Measurements from ENCODE around the gene F7.
A peak's percentile ranks its signal among the peaks of the same experiment; 100 is the strongest.

Gene F7

GRCh38 chr13:113121928-113122471, 16.4 kb downstream of the F7 start:
- H3K4me3 ChIP-seq (ENCODE audit: low read depth, low read length): no peak overlapping the region
- TF ChIP-seq CTCF (IDR thresholded peaks at IDR 0.05; ENCODE audit: low read depth, low read length, missing control alignments): no peak
- in situ Hi-C loops (cut with HindIII; ENCODE audit: low sequenced_read_pairs): no loop called here
- no peak for DNase-seq (ENCODE audit: low read depth)

GRCh38 chr13:113122550-113123225, 17.1 kb downstream of the F7 start, which contains the start of gene F10:
F10 (plus strand) TSS chr13:113122799; CDS start chr13:113122856, 57 bp downstream.
- no peak for DNase-seq (ENCODE audit: low read depth)
- no peak within 1 kb of the TSS for H3K4me3 ChIP-seq (ENCODE audit: low read depth, low read length)
- TF ChIP-seq CTCF (IDR thresholded peaks at IDR 0.05; ENCODE audit: low read depth, low read length, missing control alignments): no peak

GRCh38 chr13:113123226-113124201, 17.9 kb downstream of the F7 start:
- H3K4me3 ChIP-seq (ENCODE audit: low read depth, low read length): no peak overlapping the region
- peak; percentile 24 for TF ChIP-seq CTCF (IDR thresholded peaks at IDR 0.05; ENCODE audit: low read depth, low read length, missing control alignments)
- no peak for DNase-seq (ENCODE audit: low read depth)
- in situ Hi-C loops (cut with HindIII; ENCODE audit: low sequenced_read_pairs): no loop called here

More at GRCh38 chr13:113122550-113123225, 17.1 kb downstream of the F7 start, which contains the start of gene F10:
- in situ Hi-C loops (cut with HindIII; ENCODE audit: low sequenced_read_pairs): no loop called here

GRCh38 chr13:113124211-113124970, 18.8 kb downstream of the F7 start:
- H3K4me3 ChIP-seq (ENCODE audit: low read depth, low read length): no peak overlapping the region
- in situ Hi-C loops (cut with HindIII; ENCODE audit: low sequenced_read_pairs): no loop called here
- TF ChIP-seq CTCF (IDR thresholded peaks at IDR 0.05; ENCODE audit: low read depth, low read length, missing control alignments): no peak
- no peak for DNase-seq (ENCODE audit: low read depth)

- DNase-seq (ENCODE audit: low read depth): no peak
- TF ChIP-seq CTCF (IDR thresholded peaks at IDR 0.05; ENCODE audit: low read depth, low read length, missing control alignments): no peak
- no peak overlapping the region for H3K4me3 ChIP-seq (ENCODE audit: low read depth, low read length)
- in situ Hi-C loops (cut with HindIII; ENCODE audit: low sequenced_read_pairs): no loop called here
Measured at GRCh38 chr13:113125506-113126264, 20.1 kb downstream of the F7 start.

Measured in astrocyte of the cerebellum (primary cell).